Measurements from ENCODE around the gene PODXL2. TPM values are rescaled to one million over a fixed set of nuclear protein-coding genes. Genes with fewer than 3 reads are reported as not detected.
A peak's percentile ranks its signal among the peaks of the same experiment; 100 is the strongest.

The PODXL2 gene
- total and polyA plus RNA-seq, 2 of the 8 experiments (the other 6 are each of a cell fraction or from before 2014, with no cell fraction given): 27.6 to 31.6 TPM

DNA sequence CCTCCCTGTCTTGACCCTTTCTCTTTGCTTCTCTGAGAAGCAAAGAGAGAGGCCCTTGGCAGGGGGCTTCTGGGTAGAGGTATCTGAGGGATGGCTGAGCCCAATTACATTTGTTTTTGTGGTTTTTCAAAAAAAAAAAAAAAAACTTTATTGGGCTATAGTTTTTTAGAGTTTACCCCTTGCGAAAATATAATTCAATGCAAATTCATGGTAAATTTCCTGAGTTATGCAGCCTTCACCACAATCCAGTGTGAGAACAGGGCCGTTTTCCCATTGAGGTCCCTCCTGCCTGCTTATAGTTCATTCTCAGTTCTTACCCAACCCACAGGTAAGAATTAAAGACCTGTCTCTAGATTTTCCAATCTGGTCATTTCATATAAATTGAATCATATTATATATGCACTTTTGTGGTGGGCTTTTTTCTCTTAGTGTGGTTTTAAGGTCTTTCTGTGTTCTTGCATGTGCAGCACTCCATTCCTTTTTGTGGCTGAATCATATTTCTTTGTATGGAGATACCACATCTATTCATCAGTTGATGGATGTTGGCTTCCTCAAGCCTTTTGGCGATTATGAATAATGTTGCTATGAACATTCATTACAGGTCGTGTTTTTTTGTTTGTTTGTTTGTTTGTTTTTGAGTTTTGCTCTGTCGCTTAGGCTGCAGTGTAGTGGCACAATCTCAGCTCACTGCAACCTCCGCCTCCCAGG, 28.1 kb upstream of the PODXL2 start:
- no peak for DNase-seq (ENCODE audit: low read depth in 1 of 2, low spot score in 2 of 2)
- no peak overlapping the region for H2BK15ac ChIP-seq (ENCODE audit: low read length)
- no peak overlapping the region for H4K91ac ChIP-seq (replicated peaks; ENCODE audit: insufficient read length, low read length)
- peaks cover 5% of the 10 kb centered on the region; the same call in 1 of the 2 replicates for H3K23me2 ChIP-seq (ENCODE audit: low read depth, low read length)
- H3K4me1 ChIP-seq (replicated peaks in 1 of 4; ENCODE audit: control insufficient read depth in 3 of 4, insufficient read depth in 4 of 4, low read length in 3 of 4): peaks cover 9 to 12% (median 9%) of the 10 kb centered on the region in 4 experiments
- ChIA-PET POLR2A (ENCODE audit: partially characterized antibody) (interaction anchor here (0.9 to 12.5 kb wide), 5 partner anchors 8 to 182 kb away, joined by 3 to 182 read pairs (median 71); partner anchors contain the start of gene TPRA1), CTCF (ENCODE audit: partially characterized antibody) (no interaction called here)
- H2AFZ ChIP-seq (ENCODE audit: low read length): no peak overlapping the region
- no peak overlapping the region for H2AK5ac ChIP-seq (ENCODE audit: low read depth, low read length)
- no peak overlapping the region for H3K14ac ChIP-seq (ENCODE audit: insufficient read length)
- no peak overlapping the region for H3K18ac ChIP-seq (ENCODE audit: extremely low read depth, low read length)
- H3K9ac ChIP-seq (replicated peaks in 1 of 4; ENCODE audit: extremely low read depth in 1 of 4, low read depth in 3 of 4, low read length in 3 of 4): no peak overlapping the region; a peak in 1 of 7 replicates
- 85% methylated on average over 6 of the region's 6 CpGs; no CpG with 5 or more reads in 1 of the 2 experiments for WGBS, 2 experiments (ENCODE audit: extremely low coverage in 1 of 2, insufficient coverage in 1 of 2, insufficient read length in 1 of 2, insufficient replicate concordance in 2 of 2, low coverage in 1 of 2, low lambda C conversion rate in 2 of 2, missing lambda C conversion rate in 1 of 2)
- H3K36me3 ChIP-seq (ENCODE audit: control insufficient read depth in 2 of 4, insufficient read depth in 4 of 4, low read length in 3 of 4): peaks cover 37 to 65% (median 49%) of the 10 kb centered on the region in 4 experiments
- H3K4me3 ChIP-seq (ENCODE audit: extremely low read depth in 1 of 4, insufficient read depth in 2 of 4, low read depth in 3 of 4, low read length in 4 of 4): peak overlapping the region in 1 of 4 experiments; percentile 78; a peak in 2 of 8 replicates
- peaks cover 8% of the 10 kb centered on the region; the same call in 1 of the 2 replicates for H3K79me1 ChIP-seq (ENCODE audit: low read depth, low read length)
- no peak for FAIRE-seq
- H3K27me3 ChIP-seq (replicated peaks in 1 of 4; ENCODE audit: control insufficient read depth in 3 of 4, extremely low read depth in 1 of 4, insufficient read depth in 3 of 4, low read length in 3 of 4): no peaks in the 10 kb centered on the region
- no peak overlapping the region for H2BK12ac ChIP-seq (ENCODE audit: low read depth, low read length)
- H3K4me2 ChIP-seq (ENCODE audit: insufficient read depth in 1 of 2, low read depth in 2 of 2, low read length in 2 of 2): peak overlapping the region; percentile 40 to 98; a peak in 3 of 4 replicates
- H4K8ac ChIP-seq (ENCODE audit: extremely low read depth, insufficient read depth, low read length): no peak overlapping the region; the same call in 1 of the 2 replicates
- H4K5ac ChIP-seq (ENCODE audit: insufficient read length, low read depth, low read length): no peak overlapping the region
- H3K56ac ChIP-seq (replicated peaks; ENCODE audit: insufficient read length, low read depth, low read length): no peak overlapping the region
- H3K23ac ChIP-seq (ENCODE audit: insufficient read length): no peak overlapping the region
- no peak overlapping the region for H3K27ac ChIP-seq (ENCODE audit: low read depth, low read length)
- H2BK5ac ChIP-seq (ENCODE audit: low read depth, low read length): no peak overlapping the region
- no peaks in the 10 kb centered on the region for H3K9me3 ChIP-seq (ENCODE audit: insufficient read depth in 2 of 2, low read depth in 1 of 2, low read length in 1 of 2)
- H2BK120ac ChIP-seq (replicated peaks; ENCODE audit: low read depth, low read length): no peak overlapping the region
- no peak overlapping the region for H2BK20ac ChIP-seq (ENCODE audit: low read length)
- peaks cover 16 to 51% of the 10 kb centered on the region in 2 experiments for H3K79me2 ChIP-seq (ENCODE audit: control insufficient read depth in 1 of 2, insufficient read depth in 2 of 2, low read length in 2 of 2)
- H4K20me1 ChIP-seq (replicated peaks in 1 of 2; ENCODE audit: control insufficient read depth in 1 of 2, insufficient read depth in 2 of 2, low read length in 2 of 2): peaks cover 9 to 15% of the 10 kb centered on the region in 2 experiments
- no peak overlapping the region for H3K4ac ChIP-seq (replicated peaks; ENCODE audit: insufficient read length, low read depth, low read length)
- TF ChIP-seq SIN3A (conservative IDR thresholded peaks at IDR 0.05 in 1 of 2, IDR thresholded peaks at IDR 0.05 in 1 of 2; ENCODE audit: low read depth in 1 of 2, low read length in 2 of 2) (no peak), TAF1 (IDR thresholded peaks at IDR 0.05; ENCODE audit: low read depth, low read length) (no peak), NANOG (IDR thresholded peaks at IDR 0.05; ENCODE audit: insufficient read depth, low read depth, low read length, poor library complexity, severe bottlenecking) (no peak), SAP30 (IDR thresholded peaks at IDR 0.05; ENCODE audit: insufficient read depth, insufficient replicate concordance, low read length) (no peak), CBX8 (IDR thresholded peaks at IDR 0.05; ENCODE audit: borderline replicate concordance, low read depth, low read length) (no peak), KDM5A (IDR thresholded peaks at IDR 0.05; ENCODE audit: low read length) (no peak), SUZ12 (IDR thresholded peaks at IDR 0.05; ENCODE audit: low read length) (no peak), CREB1 (IDR thresholded peaks at IDR 0.05) (no peak), POU5F1 (IDR thresholded peaks at IDR 0.05; ENCODE audit: low read depth, low read length) (no peak), MAFK (IDR thresholded peaks at IDR 0.05; ENCODE audit: low read depth, low read length) (no peak), POLR2AphosphoS5 (IDR thresholded peaks at IDR 0.05; ENCODE audit: low read depth, low read length) (no peak), EGR1 (IDR thresholded peaks at IDR 0.05; ENCODE audit: borderline replicate concordance, low read depth, low read length) (no peak), SIRT6 (IDR thresholded peaks at IDR 0.05; ENCODE audit: low read length) (no peak)

Data from H1 (cell line).